CD4-positive, alpha-beta T cell treated with Interleukin-15 for 1 hour (primary cell): ENCODE data around the gene ZIC5.

Source experiments
- DNase-seq: peaks from one replicate; pipeline ENCODE4 v3.0.0-alpha.2; 2020

The ZIC5 gene

GRCh38 chr13:99971576-99972189, at the start of gene ZIC5:
Gene ZIC5, minus strand, starts transcription at chr13:99971767. Its CDS starts 164 bp downstream, at chr13:99971603.
- DNase-seq: no peak

- no peak for DNase-seq
Observed at GRCh38 chr13:100019780-100020356, 48.3 kb upstream of the ZIC5 start.

- DNase-seq: no peak
Observed at GRCh38 chr13:100014621-100015020, 43.1 kb upstream of the ZIC5 start.

GRCh38 chr13:99998261-99998660, 26.7 kb upstream of the ZIC5 start:
- DNase-seq: no peak

DNA sequence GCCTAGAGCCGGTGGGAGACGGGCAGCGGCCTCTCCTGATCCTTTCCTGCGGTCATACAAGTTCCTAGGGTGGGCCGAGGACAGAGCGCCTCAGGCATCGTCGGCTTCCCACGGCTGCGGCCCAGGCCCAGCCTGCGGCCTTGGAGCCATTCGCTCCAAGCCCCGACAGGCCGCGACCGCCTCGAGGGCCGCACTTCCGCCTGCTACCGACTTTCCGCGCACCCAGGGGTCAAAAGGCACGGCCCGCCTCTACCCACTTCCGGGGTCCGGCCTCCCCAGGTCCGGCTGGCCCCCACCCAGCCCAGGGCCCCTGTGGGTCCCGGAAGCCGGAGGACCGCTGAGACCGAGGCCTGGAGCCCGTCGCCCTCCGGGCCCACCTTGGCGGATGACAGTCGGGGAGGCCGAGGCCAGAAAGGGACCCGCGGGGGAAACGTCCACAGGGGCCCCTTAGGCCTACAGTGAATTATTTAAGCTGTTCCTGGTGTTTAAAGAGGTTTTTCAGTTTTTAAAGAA, 26.2 kb upstream of the ZIC5 start:
- no peak for DNase-seq

DNA sequence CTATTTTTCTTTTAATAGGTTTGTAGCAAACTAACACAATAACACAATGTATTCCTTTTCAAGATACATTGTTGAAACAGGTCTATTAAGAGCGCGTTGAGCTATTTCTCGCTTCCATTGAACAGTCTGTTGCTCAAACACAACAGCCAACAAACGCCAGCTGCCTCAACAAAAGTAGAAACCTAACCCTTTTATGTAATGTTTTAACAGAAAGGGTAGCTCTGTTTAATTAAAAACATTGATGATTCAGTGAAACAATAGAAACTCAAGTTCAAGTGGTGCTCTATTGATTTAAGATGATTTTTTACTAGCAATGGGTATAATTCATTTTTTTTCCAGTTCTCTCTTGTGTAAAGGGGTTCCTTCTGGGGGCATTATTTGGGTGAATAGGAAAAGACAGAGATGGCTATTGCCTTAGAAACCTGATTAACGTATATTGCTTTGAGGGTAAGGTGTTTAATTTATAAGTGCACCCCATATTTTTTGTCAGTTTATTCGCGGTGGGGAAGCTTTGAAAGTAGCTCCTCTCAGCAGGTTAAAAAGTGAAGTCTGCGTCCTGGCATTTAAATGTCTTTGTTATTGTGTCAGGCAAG, 24.9 kb upstream of the ZIC5 start:
- no peak for DNase-seq

- DNase-seq: no peak
Observed at GRCh38 chr13:99995589-99996380, 24.2 kb upstream of the ZIC5 start.

- DNase-seq: no peak
Observed at GRCh38 chr13:99995104-99995588, 23.6 kb upstream of the ZIC5 start.

DNA sequence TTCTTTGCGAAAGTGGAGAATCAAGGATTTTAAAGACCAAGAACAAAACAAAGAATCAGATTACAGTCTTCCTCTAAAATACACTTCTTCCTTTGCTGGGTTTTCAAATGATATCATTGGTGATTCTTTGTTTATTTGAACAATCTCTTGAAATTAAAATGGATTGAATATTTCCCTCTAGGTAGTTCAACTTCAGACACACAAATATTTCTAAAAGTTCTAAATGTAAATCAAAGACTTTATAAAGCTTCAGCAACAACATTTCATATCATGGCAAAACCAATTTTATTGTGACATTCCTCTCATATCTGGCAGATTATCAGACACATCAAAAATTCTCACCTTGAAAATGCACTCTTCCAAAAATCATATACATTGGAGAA, 23.1 kb upstream of the ZIC5 start:
- no peak for DNase-seq

GRCh38 chr13:99993660-99994637, 22.4 kb upstream of the ZIC5 start:
- DNase-seq: no peak

GRCh38 chr13:99992949-99993351, 21.4 kb upstream of the ZIC5 start:
- no peak for DNase-seq

DNA sequence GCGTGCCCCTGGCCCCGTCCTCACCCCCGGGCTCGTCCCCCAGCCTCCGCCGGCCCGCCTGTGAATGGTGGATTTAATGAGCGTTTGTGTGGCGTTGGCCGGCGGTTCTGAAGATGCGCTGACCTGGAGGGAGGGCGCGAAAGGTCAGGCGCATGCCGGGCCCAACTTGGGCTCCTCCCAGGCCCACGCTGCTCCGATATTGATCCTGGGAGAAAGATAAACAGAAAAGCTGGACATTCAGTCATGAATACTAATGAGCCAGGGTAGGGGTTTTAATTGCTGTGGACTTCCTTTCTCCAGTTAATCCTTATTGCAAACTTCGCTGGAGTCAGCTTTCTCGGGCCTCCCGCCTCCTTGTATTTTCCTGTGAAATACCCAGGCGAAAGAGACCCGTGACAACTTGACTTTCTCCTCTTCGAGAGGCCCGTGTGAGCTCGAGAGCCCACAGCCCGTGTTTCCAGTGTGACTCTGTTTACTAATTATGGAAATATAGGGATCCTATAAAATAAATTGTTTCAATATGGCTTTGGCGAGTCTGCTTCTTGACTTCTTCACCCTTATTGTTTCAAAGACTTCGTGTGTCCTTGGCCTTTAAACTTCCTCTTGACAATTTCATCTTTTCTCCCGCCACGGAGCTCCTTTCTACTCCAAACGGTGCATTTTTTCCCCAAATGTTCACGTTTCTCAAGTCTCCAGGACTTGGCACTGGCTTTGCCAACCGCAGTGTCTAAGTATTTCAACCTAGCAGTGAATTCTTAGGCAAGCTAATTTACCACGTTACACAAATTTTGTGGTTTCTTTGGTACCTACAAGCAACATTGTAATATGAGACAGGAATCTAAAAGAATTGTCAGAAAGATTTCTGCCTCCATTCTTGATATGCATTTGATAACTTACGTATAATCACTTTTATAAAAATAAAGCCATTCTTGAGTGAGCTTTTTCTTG, 20.5 kb upstream of the ZIC5 start:
- no peak for DNase-seq

GRCh38 chr13:99991013-99991827, 19.7 kb upstream of the ZIC5 start:
- no peak for DNase-seq

- no peak for DNase-seq
Observed at GRCh38 chr13:99990126-99990977, 18.8 kb upstream of the ZIC5 start.

DNA sequence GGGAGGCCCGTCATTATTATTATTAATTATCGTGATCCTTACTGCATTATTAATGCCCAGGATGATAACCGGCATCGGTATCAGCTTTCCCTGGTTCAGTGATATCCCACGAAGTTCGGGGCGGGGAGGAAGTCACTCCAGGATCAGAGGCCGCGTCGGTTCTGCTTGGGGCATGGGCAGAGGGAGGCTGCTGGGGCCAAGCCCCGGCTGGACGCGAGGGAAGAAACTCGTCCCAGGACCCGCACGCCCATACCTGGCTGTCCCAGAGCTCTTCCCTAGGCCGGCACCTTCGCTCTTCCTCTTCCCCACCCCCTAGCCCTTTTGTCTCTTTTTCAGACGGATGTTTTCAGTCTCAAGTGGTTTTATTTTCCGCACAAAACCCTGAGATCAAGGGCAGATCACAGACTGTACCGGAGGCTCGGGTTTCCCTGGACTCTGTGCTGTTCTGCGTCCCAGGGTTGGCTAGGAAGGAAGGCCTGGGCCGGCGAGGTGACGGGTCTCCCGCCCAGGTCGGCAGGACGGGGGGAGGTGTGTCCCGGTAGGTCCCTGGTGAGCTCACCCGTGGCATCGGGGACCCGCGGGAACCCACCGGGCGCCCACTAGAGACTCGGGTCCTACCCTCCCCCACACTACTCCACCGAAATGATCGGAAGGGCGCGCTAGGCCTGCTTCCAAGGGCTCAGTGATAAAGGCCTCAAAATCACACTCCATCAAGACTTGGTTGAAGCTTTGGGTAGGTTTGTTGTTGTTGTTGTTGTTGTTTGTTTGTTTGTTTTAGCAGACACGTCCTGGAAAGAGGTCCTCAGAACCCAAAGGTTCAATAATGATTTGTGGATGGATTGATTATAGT, 17.9 kb upstream of the ZIC5 start:
- no peak for DNase-seq

GRCh38 chr13:99988529-99989275, 17.1 kb upstream of the ZIC5 start:
- DNase-seq: no peak
